Stimulated activated naive B cell treated with anti-CD40 and anti-IgM and Interleukin-4, amounts not matched to agents 10 μg/mL and 1 μg/mL and 100 μg/mL, for 72 hours (primary cell): Measurements from ENCODE around the gene NNMT.

Experiments used
- ATAC-seq, 2 donors: fragments of 150-1000 bp; cut with Tn5 transposase; replicated peaks; 2 replicates each; pipeline ENCODE4 v1.10.0; 2021; ENCODE audit warnings: moderate library complexity in 1 of 2
- DNase-seq: peaks from one replicate; pipeline ENCODE4 v3.0.0; 2021
- H3K27ac Mint-ChIP-seq: one replicate; pipeline ENCODE4 v1.8.0; 2022; ENCODE audit warnings: mild to moderate bottlenecking, mixed read lengths
- H3K27me3 Mint-ChIP-seq, 2 donors: one replicate each; pipeline ENCODE4 v1.8.0; 2022; ENCODE audit warnings: mixed read lengths in 2 of 2
- H3K36me3 Mint-ChIP-seq, 2 donors: one replicate each; pipeline ENCODE4 v1.8.0; 2022; ENCODE audit warnings: mixed read lengths in 2 of 2, mild to moderate bottlenecking in 1 of 2
- H3K4me1 Mint-ChIP-seq, 2 donors: one replicate each; pipeline ENCODE4 v1.8.0; 2022; ENCODE audit warnings: mixed read lengths in 2 of 2, mild to moderate bottlenecking in 1 of 2
- H3K4me3 Mint-ChIP-seq, 2 donors: one replicate each; pipeline ENCODE4 v1.8.0; 2022; ENCODE audit warnings: mild to moderate bottlenecking in 2 of 2, mixed read lengths in 2 of 2, moderate library complexity in 1 of 2
- H3K9me3 Mint-ChIP-seq, 2 donors: one replicate each; pipeline ENCODE4 v1.8.0; 2022; ENCODE audit warnings: mixed read lengths in 2 of 2, mild to moderate bottlenecking in 1 of 2

The NNMT gene

GRCh38 chr11:114295676-114296604, at the start of gene NNMT:
TSS of gene NNMT (plus strand) at chr11:114296399. CDS start at chr11:114296557, 158 bp downstream.
- Mint-ChIP-seq H3K36me3 (no peaks in the 10 kb centered on the region), H3K27ac (no peak within 1 kb of the TSS), H3K27me3 (peaks cover 21 to 28% of the 10 kb centered on the region in 2 donors), H3K4me1 (no peaks in the 10 kb centered on the region), H3K9me3 (peaks cover 4% of the 10 kb centered on the region in 2 donors), H3K4me3 (no peak within 1 kb of the TSS)
- DNase-seq (no peak), ATAC-seq (no peak)

GRCh38 chr11:114247070-114247789, 49.0 kb upstream of the NNMT start:
- DNase-seq = no peak
- H3K9me3 Mint-ChIP-seq = no peaks in the 10 kb centered on the region
- no peaks in the 10 kb centered on the region for H3K27me3 Mint-ChIP-seq
- no peak for ATAC-seq
- H3K27ac Mint-ChIP-seq = no peak overlapping the region
- H3K4me3 Mint-ChIP-seq = no peak overlapping the region
- peaks cover 8 to 9% of the 10 kb centered on the region in 2 donors for H3K36me3 Mint-ChIP-seq
- H3K4me1 Mint-ChIP-seq = peaks cover 4 to 9% of the 10 kb centered on the region in 2 donors

- Mint-ChIP-seq H3K36me3 (peaks cover 8 to 9% of the 10 kb centered on the region in 2 donors), H3K4me3 (no peak overlapping the region), H3K27me3 (no peaks in the 10 kb centered on the region), H3K9me3 (no peaks in the 10 kb centered on the region), H3K4me1 (peaks cover 7 to 9% of the 10 kb centered on the region in 2 donors), H3K27ac (no peak overlapping the region)
- no peak for ATAC-seq
- no peak for DNase-seq
Measured at GRCh38 chr11:114250180-114250579, 46.0 kb upstream of the NNMT start.

- DNase-seq = no peak
- Mint-ChIP-seq H3K9me3 (no peaks in the 10 kb centered on the region), H3K4me3 (no peak overlapping the region), H3K36me3 (peaks cover 8 to 9% of the 10 kb centered on the region in 2 donors), H3K4me1 (peaks cover 7 to 9% of the 10 kb centered on the region in 2 donors), H3K27me3 (no peaks in the 10 kb centered on the region), H3K27ac (no peak overlapping the region)
- no peak for ATAC-seq
Measured at GRCh38 chr11:114250993-114251814, 45.0 kb upstream of the NNMT start.

DNA sequence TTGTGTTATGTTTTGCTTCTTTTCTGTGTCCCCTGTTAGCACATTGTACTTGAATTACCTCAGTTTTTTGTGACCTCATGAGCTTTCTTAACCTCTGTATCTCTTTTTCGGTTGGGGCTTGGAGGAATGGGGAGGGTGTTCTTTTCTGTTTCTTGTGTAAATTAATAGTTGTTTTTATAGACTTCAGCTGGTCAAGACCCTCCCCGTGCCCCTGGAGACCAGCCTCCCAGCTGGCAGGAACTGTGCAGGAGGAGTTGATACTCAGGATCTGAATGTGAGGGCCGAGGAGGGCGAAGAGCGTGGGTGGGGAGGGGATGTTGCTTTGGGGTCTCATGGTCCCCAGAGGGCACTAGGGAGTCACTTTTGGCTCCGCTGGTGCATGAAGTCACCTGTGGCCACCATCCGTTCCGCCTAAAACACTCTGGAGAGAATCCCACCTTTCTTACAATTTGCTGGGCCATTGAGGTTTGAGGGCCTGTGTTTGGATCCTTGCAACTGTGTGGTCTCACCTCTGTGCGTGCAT, 44.3 kb upstream of the NNMT start:
- ATAC-seq = peak in 1 of 2 donors; percentile 14
- no peaks in the 10 kb centered on the region for H3K27me3 Mint-ChIP-seq
- DNase-seq = no peak
- no peaks in the 10 kb centered on the region for H3K9me3 Mint-ChIP-seq
- H3K4me3 Mint-ChIP-seq = no peak overlapping the region
- peak overlapping the region; percentile 48 for H3K27ac Mint-ChIP-seq
- H3K36me3 Mint-ChIP-seq = peaks cover 8 to 9% of the 10 kb centered on the region in 2 donors
- H3K4me1 Mint-ChIP-seq = peaks cover 7 to 9% of the 10 kb centered on the region in 2 donors

DNA sequence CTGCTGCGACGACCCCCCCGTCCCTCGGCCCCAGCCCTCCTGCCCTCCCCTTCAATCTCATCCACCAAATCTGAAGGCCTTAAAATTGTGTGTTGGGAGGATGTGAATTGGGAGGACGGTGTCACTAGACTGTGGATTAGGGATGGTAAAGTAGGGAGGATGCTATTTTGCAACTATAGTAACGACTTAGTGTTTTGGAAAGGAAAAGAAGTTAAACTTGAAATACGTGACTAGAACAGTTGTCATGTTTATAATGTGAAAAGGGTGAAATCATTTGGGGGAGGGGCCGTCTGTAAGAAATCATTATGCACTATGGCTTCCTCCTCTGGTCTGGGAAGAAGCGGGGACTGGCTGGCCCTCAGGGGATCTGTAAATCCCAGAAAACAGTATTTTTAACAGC, 43.4 kb upstream of the NNMT start:
- Mint-ChIP-seq H3K27ac (no peak overlapping the region), H3K4me1 (peaks cover 7 to 9% of the 10 kb centered on the region in 2 donors), H3K9me3 (no peaks in the 10 kb centered on the region), H3K27me3 (no peaks in the 10 kb centered on the region), H3K36me3 (peaks cover 8 to 9% of the 10 kb centered on the region in 2 donors), H3K4me3 (no peak overlapping the region)
- ATAC-seq = no peak
- DNase-seq = no peak

- H3K27me3 Mint-ChIP-seq = no peaks in the 10 kb centered on the region
Measured at GRCh38 chr11:114253771-114254170, 42.4 kb upstream of the NNMT start.

DNA sequence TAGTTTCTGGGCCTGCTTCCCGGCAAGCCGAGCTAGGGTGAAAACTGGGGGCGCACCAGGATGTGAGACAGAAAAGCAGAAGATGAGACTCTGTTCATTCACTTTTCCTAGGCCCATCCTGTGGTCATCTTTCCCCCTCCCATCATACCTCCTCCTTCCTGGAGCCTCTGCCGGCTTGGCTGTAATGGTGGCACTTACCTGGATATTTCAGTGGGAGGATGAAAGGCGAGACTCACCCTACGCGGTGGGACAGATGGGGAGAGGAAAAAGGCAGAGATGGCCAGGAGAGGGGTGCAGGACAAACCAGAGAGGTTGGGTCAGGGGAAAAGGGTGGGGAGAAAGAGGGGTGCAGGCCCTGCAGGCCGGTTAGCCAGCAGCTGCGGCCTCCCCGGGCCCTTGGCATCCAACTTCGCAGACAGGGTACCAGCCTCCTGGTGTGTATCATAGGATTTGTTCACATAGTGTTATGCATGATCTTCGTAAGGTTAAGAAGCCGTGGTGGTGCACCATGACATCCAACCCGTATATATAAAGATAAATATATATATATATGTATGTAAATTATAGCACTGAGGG, 41.5 kb upstream of the NNMT start:
- DNase-seq (no peak), ATAC-seq (no peak)
- Mint-ChIP-seq H3K36me3 (peaks cover 8 to 9% of the 10 kb centered on the region in 2 donors), H3K9me3 (no peaks in the 10 kb centered on the region), H3K27ac (no peak overlapping the region), H3K4me1 (peaks cover 19 to 23% of the 10 kb centered on the region in 2 donors), H3K27me3 (no peaks in the 10 kb centered on the region), H3K4me3 (no peak overlapping the region)

More at GRCh38 chr11:114253771-114254170, 42.4 kb upstream of the NNMT start:
- peaks cover 12 to 14% of the 10 kb centered on the region in 2 donors for H3K4me1 Mint-ChIP-seq
- ATAC-seq (no peak), DNase-seq (no peak)
- no peak overlapping the region for H3K27ac Mint-ChIP-seq
- H3K36me3 Mint-ChIP-seq = peaks cover 8 to 9% of the 10 kb centered on the region in 2 donors
- no peak overlapping the region for H3K4me3 Mint-ChIP-seq
- H3K9me3 Mint-ChIP-seq = no peaks in the 10 kb centered on the region

- Mint-ChIP-seq H3K4me3 (no peak overlapping the region), H3K36me3 (peaks cover 5 to 7% of the 10 kb centered on the region in 2 donors), H3K4me1 (peaks cover 25 to 29% of the 10 kb centered on the region in 2 donors), H3K9me3 (no peaks in the 10 kb centered on the region), H3K27me3 (no peaks in the 10 kb centered on the region), H3K27ac (no peak overlapping the region)
- ATAC-seq (no peak), DNase-seq (no peak)
Measured at GRCh38 chr11:114255289-114255688, 40.9 kb upstream of the NNMT start.

DNA sequence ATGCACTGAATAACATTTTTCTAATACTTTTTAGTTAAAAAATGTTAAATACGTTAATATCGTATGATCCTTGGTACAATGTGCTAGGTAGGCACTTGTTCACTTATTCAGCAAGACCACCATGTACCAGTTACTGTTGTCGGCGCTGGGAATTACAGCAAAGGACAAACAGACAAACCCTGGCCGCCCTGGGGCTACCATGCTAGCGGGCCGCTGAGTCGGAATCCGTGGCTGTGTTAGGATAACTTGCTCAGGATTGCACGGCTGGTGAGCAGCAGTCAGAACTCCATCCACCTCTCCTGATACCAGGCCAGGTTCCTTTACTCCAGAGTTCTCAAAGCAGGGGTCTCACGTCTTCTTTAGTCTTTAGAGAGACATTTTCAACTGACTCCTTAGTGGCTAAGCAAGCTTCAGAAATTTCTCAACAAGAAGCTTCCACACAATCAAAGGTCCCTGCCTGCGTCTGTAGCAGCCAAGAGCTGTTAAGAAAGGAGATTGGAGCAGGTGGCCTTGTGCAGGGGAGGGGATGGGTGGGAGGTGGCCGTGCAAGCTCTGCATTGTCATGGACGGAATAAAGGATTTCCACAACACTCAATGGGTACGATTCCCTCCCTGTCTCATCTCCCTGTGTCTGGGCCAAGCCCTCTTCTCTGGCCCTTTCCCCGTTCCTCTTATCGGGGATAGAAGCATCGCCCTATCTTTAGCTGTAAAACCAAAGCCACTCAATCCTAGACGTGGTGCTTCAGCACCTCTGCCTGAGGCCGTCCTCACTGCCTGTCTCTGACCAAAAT, 39.8 kb upstream of the NNMT start:
- Mint-ChIP-seq H3K4me1 (peaks cover 30 to 36% of the 10 kb centered on the region in 2 donors), H3K4me3 (no peak overlapping the region), H3K27me3 (no peaks in the 10 kb centered on the region), H3K9me3 (no peaks in the 10 kb centered on the region), H3K36me3 (no peaks in the 10 kb centered on the region), H3K27ac (no peak overlapping the region)
- DNase-seq (no peak), ATAC-seq (no peak)

DNA sequence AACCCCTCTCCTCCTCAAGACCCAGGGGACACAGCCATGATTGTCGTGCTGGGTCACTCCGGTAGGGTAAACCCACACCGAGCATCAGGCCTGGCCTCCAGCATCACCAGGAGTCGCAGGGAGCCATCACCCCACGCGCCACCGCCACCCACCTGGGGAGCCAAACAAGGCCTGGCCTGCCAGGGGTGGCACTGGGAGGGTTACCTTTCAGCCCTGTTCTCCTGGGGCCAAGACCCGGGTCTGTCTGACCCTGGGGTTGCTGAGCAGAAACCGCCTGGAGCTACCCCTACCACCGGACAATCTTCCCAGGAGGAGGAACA, 39.3 kb upstream of the NNMT start:
- H3K4me1 Mint-ChIP-seq = peaks cover 28 to 30% of the 10 kb centered on the region in 2 donors
- DNase-seq = no peak
- H3K27ac Mint-ChIP-seq = no peak overlapping the region
- H3K27me3 Mint-ChIP-seq = no peaks in the 10 kb centered on the region
- H3K9me3 Mint-ChIP-seq = no peaks in the 10 kb centered on the region
- no peak for ATAC-seq
- no peaks in the 10 kb centered on the region for H3K36me3 Mint-ChIP-seq
- no peak overlapping the region for H3K4me3 Mint-ChIP-seq

DNA sequence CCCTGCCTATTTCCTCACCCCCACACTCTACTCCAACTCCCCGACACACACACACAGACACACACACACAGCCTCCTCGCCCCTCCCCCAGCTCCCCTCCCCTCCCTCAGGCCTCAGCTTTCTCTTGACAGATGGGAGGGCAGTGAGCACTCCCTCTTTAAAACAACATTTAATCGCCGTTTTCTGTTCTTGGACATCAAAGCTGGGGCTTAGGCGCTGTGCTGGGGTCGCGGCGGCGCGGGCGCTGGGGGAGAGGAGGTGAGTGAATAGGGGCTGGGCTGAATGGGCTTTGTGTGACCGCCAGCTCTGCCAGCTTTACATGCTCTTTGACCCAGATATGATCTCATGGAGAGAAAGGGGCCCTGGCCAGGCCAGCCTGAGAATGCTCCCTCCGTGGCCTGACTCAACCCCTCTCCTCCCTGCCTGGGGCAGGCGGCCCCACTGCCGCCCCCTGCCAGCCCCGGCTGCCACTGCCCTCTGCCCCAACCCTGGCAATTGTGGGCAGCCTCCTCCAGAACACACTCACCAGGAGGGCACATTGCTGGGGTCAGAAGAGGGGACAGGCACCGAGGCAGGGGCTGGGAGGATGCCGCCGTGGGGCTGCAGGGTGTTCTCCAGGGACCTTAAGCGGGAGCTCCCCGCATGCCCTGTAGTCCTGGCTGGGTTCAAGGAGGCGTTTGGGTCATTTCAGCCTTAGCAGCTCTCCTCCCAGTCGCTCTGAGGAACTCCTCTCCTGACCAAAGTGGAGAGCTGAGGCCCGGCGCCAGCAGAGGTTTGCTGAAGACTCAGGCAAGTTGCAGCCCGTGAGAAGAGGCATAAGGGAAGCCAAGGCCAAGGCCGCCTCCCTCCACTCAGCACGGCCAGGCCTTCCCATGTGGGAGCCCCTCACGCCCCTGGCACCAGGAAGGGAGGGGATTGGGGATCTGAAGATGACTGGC, 38.3 kb upstream of the NNMT start:
- H3K4me1 Mint-ChIP-seq = peaks cover 24 to 29% of the 10 kb centered on the region in 2 donors
- ATAC-seq = no peak
- no peaks in the 10 kb centered on the region for H3K36me3 Mint-ChIP-seq
- no peaks in the 10 kb centered on the region for H3K27me3 Mint-ChIP-seq
- H3K4me3 Mint-ChIP-seq = no peak overlapping the region
- no peak for DNase-seq
- H3K9me3 Mint-ChIP-seq = no peaks in the 10 kb centered on the region
- peak overlapping the region; percentile 83 for H3K27ac Mint-ChIP-seq
